B cell (primary cell): Measurements from ENCODE around the gene GKAP1.

ENCODE experiments used
- EZH2 ChIP-seq: IDR thresholded peaks from 2 replicates; pipeline ENCODE4 v1.6.1; 2012; ENCODE audit warnings: borderline replicate concordance, low read depth, mild to moderate bottlenecking, moderate library complexity, low read length; ENCODE audit not compliant: insufficient read depth, poor library complexity, severe bottlenecking
- TF ChIP-seq, protein P1 (sequence below): fragments of 200-600 bp; IDR thresholded peaks from one replicate; pipeline ENCODE4 v1.8.0; 2022; ENCODE audit warnings: antibody characterized with exemption, mild to moderate bottlenecking

DNA sequence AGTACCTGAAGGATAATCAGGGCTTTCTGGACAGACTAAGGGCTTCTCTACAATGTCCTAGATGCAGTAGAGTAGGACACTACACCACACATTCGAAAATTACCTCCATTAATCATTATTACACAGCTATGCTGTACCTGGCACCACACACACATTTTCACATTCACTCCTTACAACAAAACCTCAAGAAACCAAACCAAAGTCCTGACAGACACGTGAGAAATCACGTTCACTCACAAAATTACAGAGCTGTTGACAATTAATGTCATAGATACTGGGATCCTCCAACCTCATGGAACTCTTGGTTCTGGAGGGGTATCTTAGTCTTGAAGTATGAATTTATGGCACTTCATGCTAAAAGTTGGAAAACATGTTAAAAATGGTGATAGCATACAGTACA is 126.1 kb downstream of the GKAP1 start:
- TF ChIP-seq, protein P1, sequence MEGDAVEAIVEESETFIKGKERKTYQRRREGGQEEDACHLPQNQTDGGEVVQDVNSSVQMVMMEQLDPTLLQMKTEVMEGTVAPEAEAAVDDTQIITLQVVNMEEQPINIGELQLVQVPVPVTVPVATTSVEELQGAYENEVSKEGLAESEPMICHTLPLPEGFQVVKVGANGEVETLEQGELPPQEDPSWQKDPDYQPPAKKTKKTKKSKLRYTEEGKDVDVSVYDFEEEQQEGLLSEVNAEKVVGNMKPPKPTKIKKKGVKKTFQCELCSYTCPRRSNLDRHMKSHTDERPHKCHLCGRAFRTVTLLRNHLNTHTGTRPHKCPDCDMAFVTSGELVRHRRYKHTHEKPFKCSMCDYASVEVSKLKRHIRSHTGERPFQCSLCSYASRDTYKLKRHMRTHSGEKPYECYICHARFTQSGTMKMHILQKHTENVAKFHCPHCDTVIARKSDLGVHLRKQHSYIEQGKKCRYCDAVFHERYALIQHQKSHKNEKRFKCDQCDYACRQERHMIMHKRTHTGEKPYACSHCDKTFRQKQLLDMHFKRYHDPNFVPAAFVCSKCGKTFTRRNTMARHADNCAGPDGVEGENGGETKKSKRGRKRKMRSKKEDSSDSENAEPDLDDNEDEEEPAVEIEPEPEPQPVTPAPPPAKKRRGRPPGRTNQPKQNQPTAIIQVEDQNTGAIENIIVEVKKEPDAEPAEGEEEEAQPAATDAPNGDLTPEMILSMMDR: no peak
- no peak for TF ChIP-seq EZH2
